GM23338 (cell line): ENCODE measurements around the gene TRIM42. TPM values are rescaled to one million over a fixed set of nuclear protein-coding genes. Genes with fewer than 3 reads are reported as not detected.

Experiments used
- ATAC-seq: fragments of 200-7000 bp; cut with Tn5 transposase; 3 replicates; pipeline ENCODE4 v1.9.1; 2020
- DNase-seq: peaks from one replicate; pipeline ENCODE4 v3.0.0-alpha.2; 2015; ENCODE audit warnings: low spot score
- H2AFZ ChIP-seq: fragments of 200-600 bp; sonication (generic); 2 replicates; pipeline ENCODE4 v1.8.0; 2016; ENCODE audit warnings: antibody characterized with exemption, mild to moderate bottlenecking, moderate library complexity
- H3F3A ChIP-seq: fragments of 200-600 bp; sonication (generic); replicated peaks from 2 replicates; pipeline ENCODE4 v1.8.0; 2017; ENCODE audit warnings: antibody characterized with exemption, mixed run types, low read depth
- H3K27ac ChIP-seq: fragments of 200-600 bp; sonication (generic); 2 replicates; pipeline ENCODE4 v1.6.1; 2016; ENCODE audit warnings: low read depth
- H3K27me3 ChIP-seq: fragments of 200-600 bp; sonication (generic); 2 replicates; pipeline ENCODE4 v1.8.0; 2016; ENCODE audit warnings: mild to moderate bottlenecking, mixed run types, moderate library complexity; ENCODE audit not compliant: insufficient read depth
- H3K36me3 ChIP-seq: fragments of 200-600 bp; sonication (generic); 2 replicates; pipeline ENCODE4 v1.8.0; 2016; ENCODE audit warnings: mild to moderate bottlenecking; ENCODE audit not compliant: insufficient read depth
- H3K4me1 ChIP-seq: fragments of 200-600 bp; sonication (generic); 2 replicates; pipeline ENCODE4 v1.8.0; 2016; ENCODE audit warnings: mild to moderate bottlenecking, moderate library complexity; ENCODE audit not compliant: insufficient read depth
- H3K4me2 ChIP-seq: fragments of 200-600 bp; sonication (generic); 2 replicates; pipeline ENCODE4 v1.7.1; 2017; ENCODE audit warnings: mixed run types
- H3K4me3 ChIP-seq: fragments of 200-600 bp; sonication (generic); 2 replicates; pipeline ENCODE4 v1.6.1; 2016; ENCODE audit warnings: mixed run types
- H3K79me2 ChIP-seq: fragments of 200-600 bp; sonication (generic); replicated peaks from 2 replicates; pipeline ENCODE4 v1.8.0; 2017; ENCODE audit warnings: mild to moderate bottlenecking; ENCODE audit not compliant: insufficient read depth
- H3K9me2 ChIP-seq: fragments of 200-600 bp; sonication (generic); 2 replicates; pipeline ENCODE4 v1.8.0; 2017; ENCODE audit not compliant: insufficient read depth
- H4K20me1 ChIP-seq: fragments of 200-600 bp; sonication (generic); replicated peaks from 2 replicates; pipeline ENCODE4 v1.8.0; 2017; ENCODE audit warnings: mild to moderate bottlenecking; ENCODE audit not compliant: insufficient read depth
- H3K27ac Mint-ChIP-seq: 2 replicates; pipeline ENCODE4 v1.8.0; 2020; ENCODE audit warnings: inconsistent platforms, mild to moderate bottlenecking, moderate library complexity, mixed read lengths
- H3K27me3 Mint-ChIP-seq: 3 replicates; pipeline ENCODE4 v1.8.0; 2022; ENCODE audit warnings: low read depth, mild to moderate bottlenecking, moderate library complexity, mixed read lengths, inconsistent platforms; ENCODE audit not compliant: insufficient read depth, poor library complexity
- H3K36me3 Mint-ChIP-seq: 3 replicates; pipeline ENCODE4 v1.8.0; 2021; ENCODE audit warnings: low read depth, mild to moderate bottlenecking, inconsistent platforms, moderate library complexity, mixed read lengths
- H3K4me1 Mint-ChIP-seq: 3 replicates; pipeline ENCODE4 v1.8.0; 2020; ENCODE audit warnings: mild to moderate bottlenecking, inconsistent platforms, mixed read lengths
- H3K4me3 Mint-ChIP-seq: 3 replicates; pipeline ENCODE4 v1.8.0; 2021; ENCODE audit warnings: moderate library complexity, mild to moderate bottlenecking, inconsistent platforms, mixed read lengths
- H3K9me3 Mint-ChIP-seq: 3 replicates; pipeline ENCODE4 v1.8.0; 2020; ENCODE audit warnings: moderate library complexity, mild to moderate bottlenecking, inconsistent platforms, mixed read lengths
- CREB1 ChIP-seq: fragments of 250-450 bp; sonication (Bioruptor Pico); IDR thresholded peaks from 2 replicates; pipeline ENCODE4 v1.5.0; 2020; ENCODE audit warnings: low read depth, mild to moderate bottlenecking, moderate library complexity
- EZH2 ChIP-seq: fragments of 200-600 bp; sonication (generic); IDR thresholded peaks from one replicate; pipeline ENCODE4 v1.8.0; 2017; ENCODE audit warnings: antibody characterized with exemption, mild to moderate bottlenecking, low read depth; ENCODE audit not compliant: unreplicated experiment
- EZH2phosphoT487 ChIP-seq: fragments of 200-600 bp; sonication (generic); IDR thresholded peaks from one replicate; pipeline ENCODE4 v1.8.1; 2018; ENCODE audit warnings: antibody characterized with exemption; ENCODE audit not compliant: unreplicated experiment
- JUNB ChIP-seq: IDR thresholded peaks from one replicate; pipeline ENCODE4 v1.6.1; 2016; ENCODE audit warnings: antibody characterized with exemption; ENCODE audit not compliant: unreplicated experiment
- NANOG ChIP-seq: IDR thresholded peaks from 2 replicates; pipeline ENCODE4 v1.6.1; 2016; ENCODE audit warnings: antibody characterized with exemption, borderline replicate concordance
- POLR2AphosphoS5 ChIP-seq: IDR thresholded peaks from 2 replicates; pipeline ENCODE4 v1.6.1; 2016; ENCODE audit warnings: antibody characterized with exemption, low read depth
- STAT1 ChIP-seq: IDR thresholded peaks from one replicate; pipeline ENCODE4 v1.6.1; 2016; ENCODE audit warnings: antibody characterized with exemption; ENCODE audit not compliant: unreplicated experiment
- ZNF114 ChIP-seq: fragments of 250-450 bp; sonication (Bioruptor Pico); IDR thresholded peaks from 2 replicates; pipeline ENCODE4 v1.5.0; 2020; ENCODE audit warnings: mild to moderate bottlenecking, moderate library complexity
- ZNF331 ChIP-seq: fragments of 250-450 bp; sonication (Bioruptor Pico); IDR thresholded peaks from 2 replicates; pipeline ENCODE4 v1.5.0; 2020; ENCODE audit warnings: low read depth, mild to moderate bottlenecking, moderate library complexity
- polyA plus RNA-seq: library from polyadenylated mRNA; unstranded; fragments of >200 nt; fragmentation: Nextera tagmentation; extraction: Ambion mirVana; gene quantifications from 2 replicates; pipeline ENCODE4 v1.2.1, GENCODE V29; 2016
- total RNA-seq: library from RNA; depleted of rRNA; stranded (reverse); fragments of >200 nt; shearing (Covaris generic); gene quantifications from 2 replicates; pipeline ENCODE4 v1.2.3, GENCODE V29; 2014
- TF ChIP-seq, protein P1 (sequence below): fragments of 250-450 bp; sonication (Bioruptor Pico); IDR thresholded peaks from 2 replicates; pipeline ENCODE4 v1.5.0; 2020; ENCODE audit warnings: mild to moderate bottlenecking, moderate library complexity
- TF ChIP-seq, protein P2 (sequence below): IDR thresholded peaks from one replicate; pipeline ENCODE4 v1.6.1; 2018; ENCODE audit warnings: antibody characterized with exemption; ENCODE audit not compliant: unreplicated experiment
- TF ChIP-seq, protein P3 (sequence below), 2 experiments: fragments of 200-600 bp in 1 of 2; sonication (generic) in 1 of 2; conservative IDR thresholded peaks; 2 replicates each; pipeline versions ENCODE4 v1.5.1 to v1.6.1; 2016 to 2017; ENCODE audit warnings: antibody characterized with exemption in 2 of 2, low read depth in 2 of 2, mild to moderate bottlenecking in 2 of 2, moderate library complexity in 1 of 2
- TF ChIP-seq, protein P4 (sequence below): IDR thresholded peaks from 2 replicates; pipeline ENCODE4 v1.6.1; 2016; ENCODE audit warnings: antibody characterized with exemption

Gene TRIM42
- total and polyA plus RNA-seq, 2 experiments from 2014 or later, result not detected

DNA sequence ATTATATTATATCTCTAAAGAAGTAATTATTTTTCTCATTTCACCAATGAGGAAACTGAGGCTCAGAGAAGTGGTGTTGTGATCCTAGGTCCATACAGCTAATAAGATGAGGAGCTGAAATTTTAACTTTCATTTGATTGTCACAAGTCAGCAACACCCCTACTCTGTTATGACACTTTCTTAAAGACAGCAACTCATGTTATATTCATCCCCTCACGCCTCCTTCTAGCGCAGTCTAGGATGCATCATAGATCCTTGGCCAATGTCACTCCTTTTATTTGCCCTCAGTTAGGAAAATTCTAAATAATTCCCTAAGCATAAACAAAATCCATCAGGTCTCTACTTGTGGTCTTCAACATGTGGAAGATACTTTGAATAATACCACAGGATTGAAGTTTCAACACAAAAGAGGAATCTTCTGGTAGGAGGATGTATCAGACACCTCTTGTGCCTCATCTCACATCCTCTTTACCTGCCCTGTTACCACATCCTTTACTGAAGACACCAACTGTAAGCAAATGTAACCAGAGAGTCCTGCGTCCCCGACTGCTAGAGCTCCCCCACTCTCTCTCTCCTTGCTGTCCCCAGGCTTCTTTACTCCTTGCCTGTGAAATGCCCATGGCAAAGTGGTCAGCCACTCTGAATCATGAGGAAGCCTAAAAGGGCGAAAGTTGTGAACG is 53.7 kb downstream of the TRIM42 start:
- H2AFZ ChIP-seq, result peak overlapping the region; percentile 63; the same call in 1 of the 2 replicates
- peaks cover 10% of the 10 kb centered on the region; the same call in 1 of the 2 replicates for H3K9me2 ChIP-seq
- TF ChIP-seq, protein P1, sequence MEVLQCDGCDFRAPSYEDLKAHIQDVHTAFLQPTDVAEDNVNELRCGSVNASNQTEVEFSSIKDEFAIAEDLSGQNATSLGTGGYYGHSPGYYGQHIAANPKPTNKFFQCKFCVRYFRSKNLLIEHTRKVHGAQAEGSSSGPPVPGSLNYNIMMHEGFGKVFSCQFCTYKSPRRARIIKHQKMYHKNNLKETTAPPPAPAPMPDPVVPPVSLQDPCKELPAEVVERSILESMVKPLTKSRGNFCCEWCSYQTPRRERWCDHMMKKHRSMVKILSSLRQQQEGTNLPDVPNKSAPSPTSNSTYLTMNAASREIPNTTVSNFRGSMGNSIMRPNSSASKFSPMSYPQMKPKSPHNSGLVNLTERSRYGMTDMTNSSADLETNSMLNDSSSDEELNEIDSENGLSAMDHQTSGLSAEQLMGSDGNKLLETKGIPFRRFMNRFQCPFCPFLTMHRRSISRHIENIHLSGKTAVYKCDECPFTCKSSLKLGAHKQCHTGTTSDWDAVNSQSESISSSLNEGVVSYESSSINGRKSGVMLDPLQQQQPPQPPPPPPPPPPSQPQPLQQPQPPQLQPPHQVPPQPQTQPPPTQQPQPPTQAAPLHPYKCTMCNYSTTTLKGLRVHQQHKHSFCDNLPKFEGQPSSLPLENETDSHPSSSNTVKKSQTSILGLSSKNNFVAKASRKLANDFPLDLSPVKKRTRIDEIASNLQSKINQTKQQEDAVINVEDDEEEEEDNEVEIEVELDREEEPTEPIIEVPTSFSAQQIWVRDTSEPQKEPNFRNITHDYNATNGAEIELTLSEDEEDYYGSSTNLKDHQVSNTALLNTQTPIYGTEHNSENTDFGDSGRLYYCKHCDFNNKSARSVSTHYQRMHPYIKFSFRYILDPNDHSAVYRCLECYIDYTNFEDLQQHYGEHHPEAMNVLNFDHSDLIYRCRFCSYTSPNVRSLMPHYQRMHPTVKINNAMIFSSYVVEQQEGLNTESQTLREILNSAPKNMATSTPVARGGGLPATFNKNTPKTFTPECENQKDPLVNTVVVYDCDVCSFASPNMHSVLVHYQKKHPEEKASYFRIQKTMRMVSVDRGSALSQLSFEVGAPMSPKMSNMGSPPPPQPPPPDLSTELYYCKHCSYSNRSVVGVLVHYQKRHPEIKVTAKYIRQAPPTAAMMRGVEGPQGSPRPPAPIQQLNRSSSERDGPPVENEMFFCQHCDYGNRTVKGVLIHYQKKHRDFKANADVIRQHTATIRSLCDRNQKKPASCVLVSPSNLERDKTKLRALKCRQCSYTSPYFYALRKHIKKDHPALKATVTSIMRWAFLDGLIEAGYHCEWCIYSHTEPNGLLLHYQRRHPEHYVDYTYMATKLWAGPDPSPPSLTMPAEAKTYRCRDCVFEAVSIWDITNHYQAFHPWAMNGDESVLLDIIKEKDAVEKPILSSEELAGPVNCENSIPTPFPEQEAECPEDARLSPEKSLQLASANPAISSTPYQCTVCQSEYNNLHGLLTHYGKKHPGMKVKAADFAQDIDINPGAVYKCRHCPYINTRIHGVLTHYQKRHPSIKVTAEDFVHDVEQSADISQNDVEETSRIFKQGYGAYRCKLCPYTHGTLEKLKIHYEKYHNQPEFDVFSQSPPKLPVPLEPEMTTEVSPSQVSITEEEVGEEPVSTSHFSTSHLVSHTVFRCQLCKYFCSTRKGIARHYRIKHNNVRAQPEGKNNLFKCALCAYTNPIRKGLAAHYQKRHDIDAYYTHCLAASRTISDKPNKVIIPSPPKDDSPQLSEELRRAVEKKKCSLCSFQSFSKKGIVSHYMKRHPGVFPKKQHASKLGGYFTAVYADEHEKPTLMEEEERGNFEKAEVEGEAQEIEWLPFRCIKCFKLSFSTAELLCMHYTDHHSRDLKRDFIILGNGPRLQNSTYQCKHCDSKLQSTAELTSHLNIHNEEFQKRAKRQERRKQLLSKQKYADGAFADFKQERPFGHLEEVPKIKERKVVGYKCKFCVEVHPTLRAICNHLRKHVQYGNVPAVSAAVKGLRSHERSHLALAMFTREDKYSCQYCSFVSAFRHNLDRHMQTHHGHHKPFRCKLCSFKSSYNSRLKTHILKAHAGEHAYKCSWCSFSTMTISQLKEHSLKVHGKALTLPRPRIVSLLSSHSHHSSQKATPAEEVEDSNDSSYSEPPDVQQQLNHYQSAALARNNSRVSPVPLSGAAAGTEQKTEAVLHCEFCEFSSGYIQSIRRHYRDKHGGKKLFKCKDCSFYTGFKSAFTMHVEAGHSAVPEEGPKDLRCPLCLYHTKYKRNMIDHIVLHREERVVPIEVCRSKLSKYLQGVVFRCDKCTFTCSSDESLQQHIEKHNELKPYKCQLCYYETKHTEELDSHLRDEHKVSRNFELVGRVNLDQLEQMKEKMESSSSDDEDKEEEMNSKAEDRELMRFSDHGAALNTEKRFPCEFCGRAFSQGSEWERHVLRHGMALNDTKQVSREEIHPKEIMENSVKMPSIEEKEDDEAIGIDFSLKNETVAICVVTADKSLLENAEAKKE (CRISPR knock-in tag), result no peak
- TF ChIP-seq, protein P2, sequence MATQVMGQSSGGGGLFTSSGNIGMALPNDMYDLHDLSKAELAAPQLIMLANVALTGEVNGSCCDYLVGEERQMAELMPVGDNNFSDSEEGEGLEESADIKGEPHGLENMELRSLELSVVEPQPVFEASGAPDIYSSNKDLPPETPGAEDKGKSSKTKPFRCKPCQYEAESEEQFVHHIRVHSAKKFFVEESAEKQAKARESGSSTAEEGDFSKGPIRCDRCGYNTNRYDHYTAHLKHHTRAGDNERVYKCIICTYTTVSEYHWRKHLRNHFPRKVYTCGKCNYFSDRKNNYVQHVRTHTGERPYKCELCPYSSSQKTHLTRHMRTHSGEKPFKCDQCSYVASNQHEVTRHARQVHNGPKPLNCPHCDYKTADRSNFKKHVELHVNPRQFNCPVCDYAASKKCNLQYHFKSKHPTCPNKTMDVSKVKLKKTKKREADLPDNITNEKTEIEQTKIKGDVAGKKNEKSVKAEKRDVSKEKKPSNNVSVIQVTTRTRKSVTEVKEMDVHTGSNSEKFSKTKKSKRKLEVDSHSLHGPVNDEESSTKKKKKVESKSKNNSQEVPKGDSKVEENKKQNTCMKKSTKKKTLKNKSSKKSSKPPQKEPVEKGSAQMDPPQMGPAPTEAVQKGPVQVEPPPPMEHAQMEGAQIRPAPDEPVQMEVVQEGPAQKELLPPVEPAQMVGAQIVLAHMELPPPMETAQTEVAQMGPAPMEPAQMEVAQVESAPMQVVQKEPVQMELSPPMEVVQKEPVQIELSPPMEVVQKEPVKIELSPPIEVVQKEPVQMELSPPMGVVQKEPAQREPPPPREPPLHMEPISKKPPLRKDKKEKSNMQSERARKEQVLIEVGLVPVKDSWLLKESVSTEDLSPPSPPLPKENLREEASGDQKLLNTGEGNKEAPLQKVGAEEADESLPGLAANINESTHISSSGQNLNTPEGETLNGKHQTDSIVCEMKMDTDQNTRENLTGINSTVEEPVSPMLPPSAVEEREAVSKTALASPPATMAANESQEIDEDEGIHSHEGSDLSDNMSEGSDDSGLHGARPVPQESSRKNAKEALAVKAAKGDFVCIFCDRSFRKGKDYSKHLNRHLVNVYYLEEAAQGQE, result no peak
- TF ChIP-seq, protein P3, sequence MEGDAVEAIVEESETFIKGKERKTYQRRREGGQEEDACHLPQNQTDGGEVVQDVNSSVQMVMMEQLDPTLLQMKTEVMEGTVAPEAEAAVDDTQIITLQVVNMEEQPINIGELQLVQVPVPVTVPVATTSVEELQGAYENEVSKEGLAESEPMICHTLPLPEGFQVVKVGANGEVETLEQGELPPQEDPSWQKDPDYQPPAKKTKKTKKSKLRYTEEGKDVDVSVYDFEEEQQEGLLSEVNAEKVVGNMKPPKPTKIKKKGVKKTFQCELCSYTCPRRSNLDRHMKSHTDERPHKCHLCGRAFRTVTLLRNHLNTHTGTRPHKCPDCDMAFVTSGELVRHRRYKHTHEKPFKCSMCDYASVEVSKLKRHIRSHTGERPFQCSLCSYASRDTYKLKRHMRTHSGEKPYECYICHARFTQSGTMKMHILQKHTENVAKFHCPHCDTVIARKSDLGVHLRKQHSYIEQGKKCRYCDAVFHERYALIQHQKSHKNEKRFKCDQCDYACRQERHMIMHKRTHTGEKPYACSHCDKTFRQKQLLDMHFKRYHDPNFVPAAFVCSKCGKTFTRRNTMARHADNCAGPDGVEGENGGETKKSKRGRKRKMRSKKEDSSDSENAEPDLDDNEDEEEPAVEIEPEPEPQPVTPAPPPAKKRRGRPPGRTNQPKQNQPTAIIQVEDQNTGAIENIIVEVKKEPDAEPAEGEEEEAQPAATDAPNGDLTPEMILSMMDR (conservative IDR thresholded peaks at IDR 0.05; ENCODE audit: low read depth in 2 of 2), result no peak
- no peak for TF ChIP-seq EZH2
- TF ChIP-seq CREB1, result no peak
- no peak for TF ChIP-seq ZNF331 (CRISPR knock-in tag)
- no peak for TF ChIP-seq EZH2phosphoT487
- TF ChIP-seq ZNF114 (CRISPR knock-in tag), result no peak
- no peak for TF ChIP-seq NANOG
- no peak for TF ChIP-seq JUNB
- no peak for TF ChIP-seq POLR2AphosphoS5
- no peak for TF ChIP-seq STAT1
- TF ChIP-seq, protein P4, sequence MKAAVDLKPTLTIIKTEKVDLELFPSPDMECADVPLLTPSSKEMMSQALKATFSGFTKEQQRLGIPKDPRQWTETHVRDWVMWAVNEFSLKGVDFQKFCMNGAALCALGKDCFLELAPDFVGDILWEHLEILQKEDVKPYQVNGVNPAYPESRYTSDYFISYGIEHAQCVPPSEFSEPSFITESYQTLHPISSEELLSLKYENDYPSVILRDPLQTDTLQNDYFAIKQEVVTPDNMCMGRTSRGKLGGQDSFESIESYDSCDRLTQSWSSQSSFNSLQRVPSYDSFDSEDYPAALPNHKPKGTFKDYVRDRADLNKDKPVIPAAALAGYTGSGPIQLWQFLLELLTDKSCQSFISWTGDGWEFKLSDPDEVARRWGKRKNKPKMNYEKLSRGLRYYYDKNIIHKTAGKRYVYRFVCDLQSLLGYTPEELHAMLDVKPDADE, result no peak
- no peaks in the 10 kb centered on the region for H3F3A ChIP-seq
- H3K36me3 Mint-ChIP-seq, result no peaks in the 10 kb centered on the region; the same call in 2 of the 3 replicates
- no peak overlapping the region for H3K4me3 Mint-ChIP-seq
- H3K4me2 ChIP-seq, result no peak overlapping the region
- H3K27me3 Mint-ChIP-seq, result no peaks in the 10 kb centered on the region
- H3K4me1 ChIP-seq, result peaks cover 9% of the 10 kb centered on the region
- H3K9me3 Mint-ChIP-seq, result no peaks in the 10 kb centered on the region
- no peak for ATAC-seq
- no peaks in the 10 kb centered on the region for H3K27me3 ChIP-seq
- no peaks in the 10 kb centered on the region for H4K20me1 ChIP-seq
- no peak for DNase-seq
- H3K4me3 ChIP-seq, result no peak overlapping the region
- H3K4me1 Mint-ChIP-seq, result peaks cover 11% of the 10 kb centered on the region
- no peaks in the 10 kb centered on the region for H3K36me3 ChIP-seq
- no peak overlapping the region for H3K27ac ChIP-seq
- H3K27ac Mint-ChIP-seq, result no peak overlapping the region
- no peaks in the 10 kb centered on the region for H3K79me2 ChIP-seq
